Peyer's patch (tissue), 4 donors: ENCODE measurements around the gene RFLNA. TPM values are rescaled to one million over a fixed set of nuclear protein-coding genes. Genes with fewer than 3 reads are reported as not detected.

ENCODE experiments used
- DNase-seq, 3 donors: peaks; one replicate each; pipeline ENCODE4 v3.0.0-alpha.2; 2017 to 2019
- H3K27ac ChIP-seq, 4 donors: fragments of 200-600 bp; sonication (generic); one replicate each; pipeline ENCODE4 v1.5.1; 2016 to 2019
- H3K27me3 ChIP-seq, 2 donors: fragments of 200-600 bp; sonication (generic); one replicate each; pipeline ENCODE4 v1.5.1; 2019
- H3K36me3 ChIP-seq, 3 donors: fragments of 200-600 bp; sonication (generic); one replicate each; pipeline ENCODE4 v1.5.1; 2016 to 2019
- H3K4me1 ChIP-seq, 4 donors: fragments of 200-600 bp; sonication (generic); one replicate each; pipeline ENCODE4 v1.5.1; 2016 to 2019
- H3K4me3 ChIP-seq, 4 donors: fragments of 200-600 bp; sonication (generic); 1 replicate in 3 of 4; 2 replicates in 1 of 4; pipeline ENCODE4 v1.5.1; 2016 to 2019; ENCODE audit warnings: mild to moderate bottlenecking in 1 of 4
- H3K9me3 ChIP-seq, 4 donors: fragments of 200-600 bp; sonication (generic); one replicate each; pipeline ENCODE4 v1.5.1; 2016 to 2019; ENCODE audit warnings: mild to moderate bottlenecking in 1 of 4
- CTCF ChIP-seq, 6 experiments: fragments of 450-650 bp in 4 of 6; fragments of 200-600 bp in 2 of 6; sonication (generic) in 1 of 6; IDR thresholded peaks; one replicate each; pipeline ENCODE4 v1.5.1; 2017 to 2019; ENCODE audit warnings: antibody characterized with exemption in 6 of 6, mild to moderate bottlenecking in 3 of 6, moderate library complexity in 1 of 6
- POLR2A ChIP-seq, 2 donors: fragments of 450-650 bp; IDR thresholded peaks; one replicate each; pipeline ENCODE4 v1.5.1; 2017; ENCODE audit warnings: antibody characterized with exemption in 2 of 2, mild to moderate bottlenecking in 2 of 2, moderate library complexity in 2 of 2
- total RNA-seq, 4 donors: library from RNA; depleted of rRNA; stranded (reverse); fragments of >200 nt; gene quantifications; one replicate each; pipeline ENCODE4 v1.1.0, GENCODE V29; 2016

RFLNA gene
- total RNA-seq, 4 donors from 2014 or later: 8.3 to 25.7 (median 21.1) TPM

GRCh38 chr12:124347805-124348658 lies 53.1 kb downstream of the RFLNA start:
- no peak for TF ChIP-seq POLR2A (IDR thresholded peaks at IDR 0.05)
- TF ChIP-seq CTCF (IDR thresholded peaks at IDR 0.05): peak; percentile 24 to 65 (median 49)
- no peaks in the 10 kb centered on the region for H3K27me3 ChIP-seq
- H3K4me3 ChIP-seq: no peak overlapping the region
- peaks cover 0 to 88% (median 0%) of the 10 kb centered on the region in 3 donors for H3K36me3 ChIP-seq
- DNase-seq: no peak
- no peak overlapping the region for H3K27ac ChIP-seq
- peaks cover 0 to 8% (median 1%) of the 10 kb centered on the region in 4 donors for H3K4me1 ChIP-seq
- no peaks in the 10 kb centered on the region for H3K9me3 ChIP-seq

- TF ChIP-seq CTCF (IDR thresholded peaks at IDR 0.05) (no peak), POLR2A (IDR thresholded peaks at IDR 0.05) (no peak)
- Histone ChIP-seq H3K4me3 (no peak overlapping the region), H3K36me3 (peaks cover 0 to 88% (median 0%) of the 10 kb centered on the region in 3 donors), H3K9me3 (no peaks in the 10 kb centered on the region), H3K27me3 (no peaks in the 10 kb centered on the region), H3K4me1 (peaks cover 0 to 16% (median 1%) of the 10 kb centered on the region in 4 donors), H3K27ac (no peak overlapping the region)
- no peak for DNase-seq
Measured at GRCh38 chr12:124348659-124349380, 53.9 kb downstream of the RFLNA start.

DNA sequence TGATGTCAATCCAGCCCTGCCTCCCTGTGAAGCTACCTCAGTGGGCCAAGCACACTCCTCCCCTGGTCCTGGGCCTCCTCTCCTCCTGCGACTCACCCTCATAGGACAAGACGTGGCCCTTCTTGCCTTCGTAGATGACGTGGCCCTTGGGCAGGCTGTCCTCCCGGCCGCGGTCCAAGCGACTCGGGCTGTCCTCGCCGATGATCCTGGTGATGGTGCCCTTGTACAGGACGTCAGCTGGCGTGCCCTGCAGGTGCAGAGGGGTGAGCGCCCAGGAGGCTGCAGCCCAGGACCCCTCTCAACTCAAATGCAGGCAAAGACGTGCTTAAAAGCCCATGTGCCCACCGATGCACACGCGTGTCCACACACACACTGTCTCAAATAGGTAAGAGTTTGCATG lies 55.6 kb downstream of the RFLNA start:
- H3K36me3 ChIP-seq: peaks cover 0 to 88% (median 0%) of the 10 kb centered on the region in 3 donors
- no peak for DNase-seq
- no peak overlapping the region for H3K27ac ChIP-seq
- TF ChIP-seq POLR2A (IDR thresholded peaks at IDR 0.05) (no peak), CTCF (IDR thresholded peaks at IDR 0.05) (no peak)
- no peak overlapping the region for H3K4me3 ChIP-seq
- H3K9me3 ChIP-seq: no peaks in the 10 kb centered on the region
- no peaks in the 10 kb centered on the region for H3K27me3 ChIP-seq
- H3K4me1 ChIP-seq: peaks cover 0 to 17% (median 1%) of the 10 kb centered on the region in 4 donors

DNA sequence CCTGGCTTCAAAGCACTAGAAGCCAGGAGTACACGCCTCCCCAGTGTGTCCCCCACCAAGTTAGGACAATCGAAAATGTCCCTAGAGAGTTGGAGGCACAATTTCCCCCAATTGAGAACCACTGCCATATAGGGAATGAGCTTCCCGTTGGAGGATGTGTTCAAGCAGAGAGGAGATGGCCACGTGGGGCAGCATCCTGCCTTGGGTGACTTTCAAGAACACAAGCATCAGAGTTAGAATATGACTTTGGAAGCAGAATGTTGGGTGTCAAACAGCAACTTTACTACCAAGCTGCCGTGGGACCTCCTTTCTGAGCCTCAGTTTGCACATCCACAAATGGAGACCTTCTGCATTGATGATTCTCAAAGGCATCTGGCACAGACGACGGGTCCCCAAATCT lies 56.5 kb downstream of the RFLNA start:
- Histone ChIP-seq H3K36me3 (peaks cover 0 to 88% (median 0%) of the 10 kb centered on the region in 3 donors), H3K9me3 (no peaks in the 10 kb centered on the region), H3K4me3 (no peak overlapping the region), H3K27ac (no peak overlapping the region), H3K27me3 (no peaks in the 10 kb centered on the region), H3K4me1 (peaks cover 0 to 17% (median 1%) of the 10 kb centered on the region in 4 donors)
- TF ChIP-seq CTCF (IDR thresholded peaks at IDR 0.05): no peak
- TF ChIP-seq POLR2A (IDR thresholded peaks at IDR 0.05): no peak
- DNase-seq: no peak

DNA sequence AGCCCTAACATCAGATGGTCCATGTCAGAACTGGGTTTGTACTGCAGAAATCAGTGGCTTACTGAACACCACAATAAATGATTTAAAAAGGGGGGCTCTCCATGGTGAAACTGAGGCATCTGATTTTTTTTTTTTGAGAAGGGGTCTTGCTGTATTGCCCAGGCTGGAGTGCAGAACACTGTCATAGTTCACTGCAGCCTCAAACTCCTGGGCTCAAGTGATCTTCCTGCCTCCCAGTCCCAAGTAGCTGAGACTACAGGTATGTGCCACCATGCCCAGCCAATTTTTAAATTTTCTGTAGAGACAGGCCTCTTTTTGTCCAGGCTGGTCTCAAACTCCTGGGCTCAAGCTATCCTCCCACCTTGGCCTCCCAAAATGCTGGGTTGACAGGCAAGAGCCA lies 57.4 kb downstream of the RFLNA start:
- Histone ChIP-seq H3K27ac (peak overlapping the region in 3 of 4 donors; percentile 32 to 72 (median 32)), H3K4me1 (peaks cover 0 to 17% (median 1%) of the 10 kb centered on the region in 4 donors), H3K9me3 (no peaks in the 10 kb centered on the region), H3K27me3 (no peaks in the 10 kb centered on the region), H3K4me3 (no peak overlapping the region), H3K36me3 (peaks cover 0 to 88% (median 0%) of the 10 kb centered on the region in 3 donors)
- TF ChIP-seq POLR2A (IDR thresholded peaks at IDR 0.05) (no peak), CTCF (IDR thresholded peaks at IDR 0.05) (no peak)
- DNase-seq: no peak
